NCI-H2196 treated with DMSO at 0.1 percent for 48 hours (cell line): ENCODE data around the gene TNFRSF12A.

Source experiments
- DNase-seq: peaks from one replicate; lab custom pipeline; 2025; ENCODE audit not compliant: unreplicated experiment; lab: John Stamatoyannopoulos, UW

The TNFRSF12A gene

GRCh38 chr16:3025032-3026002 is 5.1 kb downstream of the TNFRSF12A start:
- no peak for DNase-seq

GRCh38 chr16:3026003-3026378 is 5.8 kb downstream of the TNFRSF12A start:
- no peak for DNase-seq

GRCh38 chr16:3026609-3027488 is 6.7 kb downstream of the TNFRSF12A start:
- DNase-seq = no peak

- no peak for DNase-seq
Measured at GRCh38 chr16:3027489-3027795, 7.3 kb downstream of the TNFRSF12A start.

- peak; percentile 80 for DNase-seq
Measured at GRCh38 chr16:3027983-3028715, 8.0 kb downstream of the TNFRSF12A start.

GRCh38 chr16:3028716-3029319 is 8.7 kb downstream of the TNFRSF12A start:
- DNase-seq = no peak

GRCh38 chr16:3029491-3030221 is 9.5 kb downstream of the TNFRSF12A start:
- DNase-seq = peak; percentile 31

GRCh38 chr16:3030222-3031212 is 10.3 kb downstream of the TNFRSF12A start:
- DNase-seq = no peak

GRCh38 chr16:3032624-3033023 is 12.5 kb downstream of the TNFRSF12A start:
- no peak for DNase-seq

GRCh38 chr16:3035289-3035971 is 15.3 kb downstream of the TNFRSF12A start:
- DNase-seq = no peak

- DNase-seq = no peak
Measured at GRCh38 chr16:3035972-3036725, 16.0 kb downstream of the TNFRSF12A start.

- DNase-seq = no peak
Measured at GRCh38 chr16:3036726-3037315, 16.7 kb downstream of the TNFRSF12A start, which contains the start of gene BICDL2. Gene BICDL2, minus strand, starts transcription at chr16:3036944. Its CDS starts 1,448 bp downstream, at chr16:3035496.

- peak; percentile 53 for DNase-seq
Measured at GRCh38 chr16:3038256-3038655, 18.1 kb downstream of the TNFRSF12A start.

GRCh38 chr16:3038896-3039295 is 18.7 kb downstream of the TNFRSF12A start:
- no peak for DNase-seq

GRCh38 chr16:3042376-3042775 is 22.2 kb downstream of the TNFRSF12A start:
- no peak for DNase-seq

- no peak for DNase-seq
Measured at GRCh38 chr16:3044708-3045107, 24.5 kb downstream of the TNFRSF12A start.
